ENCODE measurements around the gene SLC16A3.

DNA sequence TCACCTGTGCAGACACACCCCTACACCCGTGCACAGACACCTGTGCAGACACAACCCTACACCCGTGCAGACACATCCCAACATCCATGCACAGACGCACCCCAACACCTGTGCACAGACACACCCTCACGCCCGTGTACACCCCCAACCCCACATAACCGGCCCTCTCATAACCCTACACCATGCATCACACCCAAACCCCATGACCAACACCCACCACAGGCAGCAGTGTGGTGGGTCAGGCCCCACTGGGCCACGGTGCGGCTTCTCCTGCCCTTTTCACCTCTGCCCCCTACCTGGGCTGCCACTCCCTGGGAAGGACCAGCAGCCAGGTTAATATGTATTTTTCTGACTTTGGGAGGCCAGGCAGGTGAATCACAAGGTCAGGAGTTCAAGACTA, 4.2 kb upstream of the SLC16A3 start:
- TF ChIP-seq, protein P1, sequence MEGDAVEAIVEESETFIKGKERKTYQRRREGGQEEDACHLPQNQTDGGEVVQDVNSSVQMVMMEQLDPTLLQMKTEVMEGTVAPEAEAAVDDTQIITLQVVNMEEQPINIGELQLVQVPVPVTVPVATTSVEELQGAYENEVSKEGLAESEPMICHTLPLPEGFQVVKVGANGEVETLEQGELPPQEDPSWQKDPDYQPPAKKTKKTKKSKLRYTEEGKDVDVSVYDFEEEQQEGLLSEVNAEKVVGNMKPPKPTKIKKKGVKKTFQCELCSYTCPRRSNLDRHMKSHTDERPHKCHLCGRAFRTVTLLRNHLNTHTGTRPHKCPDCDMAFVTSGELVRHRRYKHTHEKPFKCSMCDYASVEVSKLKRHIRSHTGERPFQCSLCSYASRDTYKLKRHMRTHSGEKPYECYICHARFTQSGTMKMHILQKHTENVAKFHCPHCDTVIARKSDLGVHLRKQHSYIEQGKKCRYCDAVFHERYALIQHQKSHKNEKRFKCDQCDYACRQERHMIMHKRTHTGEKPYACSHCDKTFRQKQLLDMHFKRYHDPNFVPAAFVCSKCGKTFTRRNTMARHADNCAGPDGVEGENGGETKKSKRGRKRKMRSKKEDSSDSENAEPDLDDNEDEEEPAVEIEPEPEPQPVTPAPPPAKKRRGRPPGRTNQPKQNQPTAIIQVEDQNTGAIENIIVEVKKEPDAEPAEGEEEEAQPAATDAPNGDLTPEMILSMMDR (conservative IDR thresholded peaks at IDR 0.05; ENCODE audit: low read depth in 2 of 2) = no peak
- TF ChIP-seq, protein P2, sequence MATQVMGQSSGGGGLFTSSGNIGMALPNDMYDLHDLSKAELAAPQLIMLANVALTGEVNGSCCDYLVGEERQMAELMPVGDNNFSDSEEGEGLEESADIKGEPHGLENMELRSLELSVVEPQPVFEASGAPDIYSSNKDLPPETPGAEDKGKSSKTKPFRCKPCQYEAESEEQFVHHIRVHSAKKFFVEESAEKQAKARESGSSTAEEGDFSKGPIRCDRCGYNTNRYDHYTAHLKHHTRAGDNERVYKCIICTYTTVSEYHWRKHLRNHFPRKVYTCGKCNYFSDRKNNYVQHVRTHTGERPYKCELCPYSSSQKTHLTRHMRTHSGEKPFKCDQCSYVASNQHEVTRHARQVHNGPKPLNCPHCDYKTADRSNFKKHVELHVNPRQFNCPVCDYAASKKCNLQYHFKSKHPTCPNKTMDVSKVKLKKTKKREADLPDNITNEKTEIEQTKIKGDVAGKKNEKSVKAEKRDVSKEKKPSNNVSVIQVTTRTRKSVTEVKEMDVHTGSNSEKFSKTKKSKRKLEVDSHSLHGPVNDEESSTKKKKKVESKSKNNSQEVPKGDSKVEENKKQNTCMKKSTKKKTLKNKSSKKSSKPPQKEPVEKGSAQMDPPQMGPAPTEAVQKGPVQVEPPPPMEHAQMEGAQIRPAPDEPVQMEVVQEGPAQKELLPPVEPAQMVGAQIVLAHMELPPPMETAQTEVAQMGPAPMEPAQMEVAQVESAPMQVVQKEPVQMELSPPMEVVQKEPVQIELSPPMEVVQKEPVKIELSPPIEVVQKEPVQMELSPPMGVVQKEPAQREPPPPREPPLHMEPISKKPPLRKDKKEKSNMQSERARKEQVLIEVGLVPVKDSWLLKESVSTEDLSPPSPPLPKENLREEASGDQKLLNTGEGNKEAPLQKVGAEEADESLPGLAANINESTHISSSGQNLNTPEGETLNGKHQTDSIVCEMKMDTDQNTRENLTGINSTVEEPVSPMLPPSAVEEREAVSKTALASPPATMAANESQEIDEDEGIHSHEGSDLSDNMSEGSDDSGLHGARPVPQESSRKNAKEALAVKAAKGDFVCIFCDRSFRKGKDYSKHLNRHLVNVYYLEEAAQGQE (IDR thresholded peaks at IDR 0.05; ENCODE audit: unreplicated experiment) = no peak
- no peak for TF ChIP-seq POLR2AphosphoS5 (IDR thresholded peaks at IDR 0.05; ENCODE audit: low read depth)

Data from GM23338 (cell line).